Neural progenitor cell (in vitro differentiated cells): ENCODE data around the gene BBS1. TPM values are rescaled to one million over a fixed set of nuclear protein-coding genes. Genes with fewer than 3 reads are reported as not detected.

ENCODE experiments used
- DNase-seq: peaks from one replicate; pipeline ENCODE4 v3.0.0-alpha.2; 2016; ENCODE audit warnings: low spot score
- H2AFZ ChIP-seq: fragments of 200-600 bp; sonication (generic); replicated peaks from 2 replicates; pipeline ENCODE4 v1.6.1; 2016; ENCODE audit warnings: antibody characterized with exemption
- H3F3A ChIP-seq: fragments of 200-600 bp; sonication (generic); 2 replicates; pipeline ENCODE4 v1.6.1; 2016; ENCODE audit warnings: antibody characterized with exemption, low read depth
- H3K27ac ChIP-seq: fragments of 200-600 bp; sonication (generic); 2 replicates; pipeline ENCODE4 v1.5.1; 2016; ENCODE audit warnings: mild to moderate bottlenecking
- H3K27me3 ChIP-seq: fragments of 200-600 bp; sonication (generic); 2 replicates; pipeline ENCODE4 v1.6.1; 2016; ENCODE audit warnings: mild to moderate bottlenecking, moderate library complexity
- H3K36me3 ChIP-seq: fragments of 200-600 bp; sonication (generic); 2 replicates; pipeline ENCODE4 v1.5.1; 2016
- H3K4me1 ChIP-seq: fragments of 200-600 bp; sonication (generic); 2 replicates; pipeline ENCODE4 v1.6.1; 2016; ENCODE audit warnings: mixed run types
- H3K4me2 ChIP-seq: fragments of 200-600 bp; sonication (generic); 2 replicates; pipeline ENCODE4 v1.6.1; 2016
- H3K4me3 ChIP-seq: fragments of 200-600 bp; sonication (generic); 2 replicates; pipeline ENCODE4 v1.5.1; 2016
- H3K79me2 ChIP-seq: fragments of 200-600 bp; sonication (generic); 2 replicates; pipeline ENCODE4 v1.6.1; 2016; ENCODE audit warnings: low read depth
- H3K9ac ChIP-seq: fragments of 200-600 bp; sonication (generic); 2 replicates; pipeline ENCODE4 v1.6.1; 2016
- H3K9me3 ChIP-seq: fragments of 200-600 bp; sonication (generic); 2 replicates; pipeline ENCODE4 v1.5.1; 2016; ENCODE audit warnings: low read depth
- H4K20me1 ChIP-seq: fragments of 200-600 bp; sonication (generic); 2 replicates; pipeline ENCODE4 v1.6.1; 2016; ENCODE audit warnings: low read depth
- H3K27ac Mint-ChIP-seq: 3 replicates; pipeline ENCODE4 v1.8.0; 2021; ENCODE audit warnings: mixed read lengths
- H3K27me3 Mint-ChIP-seq: 2 replicates; pipeline ENCODE4 v1.8.0; 2022; ENCODE audit warnings: low read depth, mild to moderate bottlenecking, inconsistent platforms, moderate library complexity, mixed read lengths; ENCODE audit not compliant: insufficient read depth
- H3K36me3 Mint-ChIP-seq: 3 replicates; pipeline ENCODE4 v1.8.0; 2021; ENCODE audit warnings: mixed read lengths
- H3K4me1 Mint-ChIP-seq: 3 replicates; pipeline ENCODE4 v1.8.0; 2021; ENCODE audit warnings: mixed read lengths
- H3K4me3 Mint-ChIP-seq: 3 replicates; pipeline ENCODE4 v1.8.0; 2021; ENCODE audit warnings: mild to moderate bottlenecking, moderate library complexity, mixed read lengths
- H3K9me3 Mint-ChIP-seq: 3 replicates; pipeline ENCODE4 v1.8.0; 2020; ENCODE audit warnings: mixed read lengths
- CTCF ChIP-seq: fragments of 200-600 bp; sonication (generic); IDR thresholded peaks from 2 replicates; pipeline ENCODE4 v1.5.1; 2017; ENCODE audit warnings: antibody characterized with exemption, mild to moderate bottlenecking
- EZH2 ChIP-seq: fragments of 200-600 bp; sonication (generic); IDR thresholded peaks from 2 replicates; pipeline ENCODE4 v1.6.1; 2017; ENCODE audit warnings: antibody characterized with exemption, mild to moderate bottlenecking, moderate library complexity
- EZH2phosphoT487 ChIP-seq: fragments of 200-600 bp; sonication (generic); IDR thresholded peaks from 2 replicates; pipeline ENCODE4 v1.6.1; 2017; ENCODE audit warnings: antibody characterized with exemption
- total RNA-seq: library from RNA; depleted of rRNA; stranded (reverse); fragments of >200 nt; gene quantifications from 2 replicates; pipeline ENCODE4 v1.2.3, GENCODE V29; 2015; ENCODE audit warnings: low replicate concordance

Gene BBS1
- total RNA-seq, 1 donor from 2014 or later: 42.0 TPM

DNA sequence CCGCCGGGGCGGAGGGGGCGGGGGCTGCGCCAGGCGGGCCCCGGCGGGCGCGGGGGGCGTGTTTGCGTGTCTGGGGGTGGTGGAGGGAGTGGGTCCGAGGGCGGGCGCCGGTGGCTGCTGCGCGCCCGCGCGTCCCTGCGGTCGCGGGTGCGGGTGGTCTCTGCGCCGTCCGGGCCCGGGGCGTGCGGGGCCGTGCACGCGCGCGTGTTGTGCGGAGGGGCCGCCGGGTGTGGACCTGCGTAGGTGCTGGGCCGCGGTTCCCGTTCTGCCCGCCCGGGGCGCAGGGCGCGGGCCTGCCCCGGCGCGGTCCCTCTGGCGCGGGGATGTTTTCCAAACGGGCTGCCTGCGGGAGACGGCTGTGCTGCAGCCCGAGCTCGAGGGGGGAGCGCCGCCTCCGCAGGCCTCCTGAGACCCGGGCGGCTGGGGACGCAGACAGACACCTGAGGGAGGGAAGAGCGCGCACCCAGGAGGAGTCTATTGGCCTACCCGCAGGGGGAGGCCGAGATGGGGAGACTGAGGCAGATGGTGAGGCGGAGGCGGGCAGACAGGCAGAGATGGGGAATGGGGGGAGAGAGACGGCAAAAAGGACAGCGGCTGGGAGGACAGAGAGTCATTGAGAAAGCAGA, 43.3 kb upstream of the BBS1 start:
- Histone ChIP-seq H3K4me2 (peak overlapping the region; percentile 81), H2AFZ (peak overlapping the region; percentile 8), H3K4me3 (peak overlapping the region; percentile 66), H3F3A (peaks cover 26% of the 10 kb centered on the region), H3K9ac (no peak overlapping the region), H3K36me3 (no peaks in the 10 kb centered on the region), H3K27me3 (peaks cover 4% of the 10 kb centered on the region), H3K79me2 (no peaks in the 10 kb centered on the region), H4K20me1 (peaks cover 18% of the 10 kb centered on the region), H3K4me1 (peaks cover 9% of the 10 kb centered on the region), H3K27ac (no peak overlapping the region), H3K9me3 (no peaks in the 10 kb centered on the region)
- TF ChIP-seq CTCF: peak; percentile 41
- TF ChIP-seq EZH2phosphoT487: no peak
- TF ChIP-seq EZH2: no peak
- peak; percentile 74 for DNase-seq
- H3K9me3 Mint-ChIP-seq: peaks cover 11% of the 10 kb centered on the region
- peak overlapping the region; percentile 95 for H3K4me3 Mint-ChIP-seq
- H3K27me3 Mint-ChIP-seq: peaks cover 2% of the 10 kb centered on the region
- peaks cover 40% of the 10 kb centered on the region for H3K4me1 Mint-ChIP-seq
- peak overlapping the region; percentile 87 for H3K27ac Mint-ChIP-seq
- H3K36me3 Mint-ChIP-seq: peaks cover 2% of the 10 kb centered on the region

GRCh38 chr11:66467756-66468155, 42.7 kb upstream of the BBS1 start:
- H3K79me2 ChIP-seq: no peaks in the 10 kb centered on the region
- H3K4me1 Mint-ChIP-seq: peaks cover 40% of the 10 kb centered on the region
- peaks cover 2% of the 10 kb centered on the region for H3K27me3 Mint-ChIP-seq
- H2AFZ ChIP-seq: no peak overlapping the region
- H3F3A ChIP-seq: peaks cover 26% of the 10 kb centered on the region
- H3K9me3 ChIP-seq: no peaks in the 10 kb centered on the region
- H3K4me3 Mint-ChIP-seq: peak overlapping the region; percentile 95
- H4K20me1 ChIP-seq: peaks cover 18% of the 10 kb centered on the region
- DNase-seq: peak; percentile 75
- TF ChIP-seq EZH2phosphoT487: no peak
- TF ChIP-seq EZH2: no peak
- TF ChIP-seq CTCF: no peak
- peak overlapping the region; percentile 81 for H3K4me2 ChIP-seq
- H3K4me3 ChIP-seq: peak overlapping the region; percentile 66
- H3K4me1 ChIP-seq: peaks cover 9% of the 10 kb centered on the region
- no peak overlapping the region for H3K27ac Mint-ChIP-seq
- no peak overlapping the region for H3K9ac ChIP-seq
- no peak overlapping the region for H3K27ac ChIP-seq
- H3K9me3 Mint-ChIP-seq: peaks cover 8% of the 10 kb centered on the region
- H3K27me3 ChIP-seq: peaks cover 4% of the 10 kb centered on the region
- peaks cover 2% of the 10 kb centered on the region for H3K36me3 Mint-ChIP-seq
- H3K36me3 ChIP-seq: no peaks in the 10 kb centered on the region

DNA sequence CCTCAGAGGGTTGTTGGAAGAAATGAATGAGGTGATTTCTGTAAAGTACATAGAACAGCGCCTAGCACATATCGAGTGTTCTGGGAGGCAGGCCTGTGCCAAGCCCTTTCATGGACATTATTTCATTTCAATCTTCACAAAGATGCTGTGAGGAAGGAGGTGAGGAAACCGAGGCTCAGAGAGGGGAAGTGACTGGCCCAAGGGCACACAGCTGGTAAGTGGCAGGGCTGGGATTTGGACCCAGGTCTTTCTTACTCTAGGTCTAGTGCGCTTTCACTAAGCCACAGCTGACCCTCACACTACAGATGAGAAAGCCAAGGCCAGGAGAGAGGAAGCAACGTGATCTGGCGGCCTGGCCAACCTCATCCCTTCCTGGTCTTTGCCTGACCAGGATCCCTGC, 41.7 kb upstream of the BBS1 start:
- H2AFZ ChIP-seq: no peak overlapping the region
- peak overlapping the region; percentile 95 for H3K4me3 Mint-ChIP-seq
- peaks cover 9% of the 10 kb centered on the region for H3K4me1 ChIP-seq
- no peak overlapping the region for H3K4me2 ChIP-seq
- DNase-seq: no peak
- H3K27ac Mint-ChIP-seq: peak overlapping the region; percentile 57
- no peaks in the 10 kb centered on the region for H3K36me3 ChIP-seq
- peaks cover 4% of the 10 kb centered on the region for H3K27me3 ChIP-seq
- H3K27ac ChIP-seq: no peak overlapping the region
- no peak overlapping the region for H3K4me3 ChIP-seq
- no peak overlapping the region for H3K9ac ChIP-seq
- peaks cover 26% of the 10 kb centered on the region for H3F3A ChIP-seq
- no peak for TF ChIP-seq EZH2phosphoT487
- TF ChIP-seq CTCF: no peak
- TF ChIP-seq EZH2: no peak
- no peaks in the 10 kb centered on the region for H3K79me2 ChIP-seq
- peaks cover under 1% of the 10 kb centered on the region for H3K9me3 Mint-ChIP-seq
- H3K27me3 Mint-ChIP-seq: peaks cover 2% of the 10 kb centered on the region
- peaks cover 2% of the 10 kb centered on the region for H3K36me3 Mint-ChIP-seq
- no peaks in the 10 kb centered on the region for H3K9me3 ChIP-seq
- H3K4me1 Mint-ChIP-seq: peaks cover 40% of the 10 kb centered on the region
- peaks cover 18% of the 10 kb centered on the region for H4K20me1 ChIP-seq
